GM03348 (cell line): ENCODE data around the gene SLC35E2B.
A peak's percentile ranks its signal among the peaks of the same experiment; 100 is the strongest.
"Not testable (repeated sequence)": the region's sequence is repeated elsewhere in the genome, so short reads cannot be mapped to it uniquely, and the experiment has no call there.

Experiments used
- DNase-seq: peaks from one replicate; pipeline ENCODE4 v3.0.0; 2012; ENCODE audit warnings: low spot score

The SLC35E2B gene

GRCh38 chr1:1638528-1638927 is 54.1 kb downstream of the SLC35E2B start:
- not testable (repeated sequence) for DNase-seq

GRCh38 chr1:1637479-1637875 is 55.1 kb downstream of the SLC35E2B start:
- DNase-seq = not testable (repeated sequence)

GRCh38 chr1:1636621-1637478 is 55.7 kb downstream of the SLC35E2B start:
- not testable (repeated sequence) for DNase-seq

- DNase-seq = not testable (repeated sequence)
These were observed 58.0 kb downstream of the SLC35E2B start for GRCh38 chr1:1634613-1635012.

GRCh38 chr1:1633409-1633808 is 59.2 kb downstream of the SLC35E2B start:
- DNase-seq = not testable (repeated sequence)

GRCh38 chr1:1631782-1632420 is 60.7 kb downstream of the SLC35E2B start, which contains the start of gene MMP23B:
TSS of gene MMP23B (plus strand) at chr1:1632173. CDS start at chr1:1632219, 46 bp downstream.
- DNase-seq = no peak

GRCh38 chr1:1630965-1631781 is 61.4 kb downstream of the SLC35E2B start:
- DNase-seq = peak; percentile 64

- DNase-seq = no peak
These were observed 62.2 kb downstream of the SLC35E2B start for GRCh38 chr1:1630191-1630964.

- no peak for DNase-seq
These were observed 63.0 kb downstream of the SLC35E2B start for GRCh38 chr1:1629430-1630190.

- no peak for DNase-seq
These were observed 63.7 kb downstream of the SLC35E2B start for GRCh38 chr1:1628754-1629429.

GRCh38 chr1:1627829-1628753 is 64.5 kb downstream of the SLC35E2B start:
- no peak for DNase-seq

- DNase-seq = no peak
These were observed 65.2 kb downstream of the SLC35E2B start for GRCh38 chr1:1627261-1627828.

GRCh38 chr1:1626207-1627141 is 66.1 kb downstream of the SLC35E2B start:
- DNase-seq = no peak

GRCh38 chr1:1625824-1626206 is 66.8 kb downstream of the SLC35E2B start:
- DNase-seq = no peak

- DNase-seq = no peak
These were observed 67.2 kb downstream of the SLC35E2B start for GRCh38 chr1:1625404-1625775.

GRCh38 chr1:1624443-1625403 is 67.9 kb downstream of the SLC35E2B start:
- no peak for DNase-seq
